CMK (cell line): Measurements from ENCODE around the gene HES7.
"Not testable (repeated sequence)": the region's sequence is repeated elsewhere in the genome, so short reads cannot be mapped to it uniquely, and the experiment has no call there.

Experiments
- DNase-seq: peaks from one replicate; pipeline ENCODE4 v3.0.0-alpha.2; 2010; ENCODE audit warnings: low read depth

HES7 gene

DNA sequence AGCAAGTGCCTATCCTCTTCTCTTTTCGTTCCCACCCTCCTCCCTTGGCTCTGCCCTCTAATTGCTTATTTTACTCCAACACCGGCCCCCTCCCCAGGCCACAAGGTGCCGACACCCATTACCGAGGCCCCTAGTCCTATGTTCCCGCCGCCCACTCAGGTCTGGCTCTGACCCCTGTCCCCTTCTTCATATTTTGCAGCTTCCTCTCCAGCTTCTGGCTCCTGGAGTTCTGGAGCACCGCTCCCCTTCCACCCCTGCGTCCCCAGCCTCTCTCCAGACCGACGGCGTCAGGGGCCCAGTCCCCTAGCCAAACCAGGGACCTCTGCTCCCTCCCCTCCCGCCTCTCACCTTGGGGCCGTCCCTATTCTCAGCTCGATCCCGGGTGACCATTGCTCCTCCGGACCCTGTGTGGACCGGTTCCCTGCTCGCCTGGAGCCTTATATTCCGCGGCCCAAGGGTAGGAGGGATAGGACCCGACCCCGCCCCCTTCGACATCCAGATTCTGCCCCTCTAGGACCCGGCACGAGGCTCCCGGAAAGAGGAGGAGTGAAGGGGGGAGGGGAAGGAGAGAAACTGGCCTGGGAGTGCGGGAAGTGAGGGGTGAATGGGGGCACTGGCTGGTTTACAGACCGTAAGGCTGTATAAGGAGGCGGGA is at the start of gene HES7:
Gene HES7 (minus strand): TSS at position 412 of the 655 bp plus-strand sequence. CDS start 22 bp downstream, at position 390.
- DNase-seq: no peak

DNA sequence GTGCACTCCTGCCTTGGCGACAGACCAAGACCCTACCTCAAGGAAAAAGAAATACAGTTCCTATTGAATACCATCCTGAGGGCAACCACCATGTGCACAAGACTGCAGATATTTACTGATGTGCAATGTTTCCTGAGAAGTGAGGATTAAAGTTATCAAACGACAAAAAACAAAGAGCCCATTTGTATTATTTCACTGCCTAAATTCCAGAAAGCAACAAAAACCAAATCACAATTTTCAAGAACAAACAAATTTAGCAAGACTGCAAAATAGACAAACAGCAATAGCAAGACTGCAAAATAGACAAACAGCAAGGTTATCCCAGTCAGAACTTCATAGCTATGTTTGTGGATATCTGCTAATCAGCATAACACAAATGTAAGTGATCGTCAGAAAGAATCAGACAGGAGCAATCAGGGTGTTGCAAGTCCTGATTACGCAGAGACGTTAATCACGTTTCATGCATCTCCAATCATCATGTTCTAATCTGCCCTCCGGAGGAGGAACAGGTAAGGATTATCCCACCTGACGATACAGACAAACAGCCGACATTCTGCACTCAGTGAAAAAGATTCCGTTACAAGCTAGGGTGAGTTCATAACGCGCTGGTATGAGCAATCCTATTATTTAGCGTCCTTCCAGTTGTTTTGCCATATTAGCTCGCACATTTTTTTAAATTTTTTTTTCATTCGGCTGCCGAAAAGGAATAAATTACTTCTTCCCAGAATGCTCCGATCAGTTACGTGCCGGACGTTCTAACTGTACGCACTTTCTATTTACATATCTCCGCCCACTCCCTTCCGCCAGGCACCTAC is 49.4 kb upstream of the HES7 start:
- DNase-seq: no peak

DNA sequence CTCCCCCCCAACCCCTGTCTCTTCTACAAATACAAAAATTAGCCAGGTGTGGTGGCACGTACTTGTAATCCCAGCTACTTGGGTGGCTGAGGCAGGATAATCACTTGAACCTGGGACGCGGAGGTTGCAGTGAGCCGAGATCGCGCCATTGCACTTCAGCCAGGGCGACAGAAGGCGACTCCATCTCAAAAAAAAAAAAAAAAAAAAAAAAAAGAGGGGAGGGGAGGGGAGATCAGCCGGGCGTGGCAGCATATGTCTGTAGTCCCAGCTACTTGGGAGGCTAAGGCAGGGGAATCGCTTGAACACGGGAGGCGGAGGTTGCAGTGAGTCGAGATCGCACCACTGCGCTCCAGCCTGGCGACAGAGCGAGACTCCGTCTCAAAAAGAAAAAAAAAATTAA is 46.3 kb upstream of the HES7 start:
- DNase-seq: not testable (repeated sequence)

DNA sequence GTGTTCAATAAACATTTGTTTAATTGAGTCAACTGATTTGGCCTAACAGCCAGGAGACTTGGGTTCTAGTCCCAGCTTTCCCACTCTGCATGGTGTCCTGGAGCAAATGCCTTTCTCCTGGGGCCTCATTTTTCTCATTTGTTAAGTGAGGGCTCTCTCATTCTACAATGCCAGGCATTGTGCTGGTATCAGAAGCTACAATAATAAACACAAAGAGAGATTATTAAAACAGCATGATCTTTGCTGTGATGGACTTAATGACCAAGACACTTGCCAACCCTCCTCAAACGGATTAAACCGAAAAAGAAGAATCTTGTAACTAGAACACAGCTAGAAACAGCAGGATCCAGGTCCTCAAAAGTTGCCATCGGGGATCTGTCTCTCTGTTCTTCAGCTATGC is 43.6 kb upstream of the HES7 start:
- DNase-seq: no peak

DNA sequence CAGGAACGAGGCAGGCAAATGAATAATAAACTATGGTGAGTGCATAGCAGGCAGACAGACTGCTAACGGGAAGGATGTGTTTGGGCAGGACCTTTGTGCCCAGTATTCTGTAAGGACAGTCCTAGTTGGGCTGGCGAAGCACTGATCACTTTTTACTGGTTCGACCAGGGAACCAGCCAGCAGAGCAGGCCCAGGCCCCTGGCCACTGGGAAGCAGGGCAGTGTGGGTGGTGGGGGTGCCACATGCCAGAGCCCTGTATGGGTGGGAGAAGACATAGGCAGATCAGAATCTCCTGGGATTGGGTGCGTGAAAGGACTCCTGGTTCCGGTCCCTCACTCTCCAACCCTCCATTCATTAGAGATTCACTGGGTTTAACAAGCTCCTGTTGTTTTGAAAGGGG is 42.8 kb upstream of the HES7 start:
- DNase-seq: no peak

DNA sequence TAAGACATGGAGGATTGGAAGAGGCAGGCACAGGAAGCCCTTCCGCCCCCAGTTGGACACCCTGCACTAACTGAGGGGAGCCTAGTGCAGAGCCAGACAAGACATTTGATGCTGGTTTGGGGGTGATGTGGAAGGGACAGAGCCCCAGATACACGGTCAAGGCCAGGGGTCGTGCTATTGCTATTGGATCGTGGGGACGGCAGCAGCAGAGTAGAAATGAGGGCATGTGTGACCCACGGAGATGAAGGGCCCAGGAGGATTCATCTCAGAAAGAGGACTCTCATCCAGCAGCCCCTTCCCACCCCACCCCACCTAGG is 40.9 kb upstream of the HES7 start:
- DNase-seq: no peak

DNA sequence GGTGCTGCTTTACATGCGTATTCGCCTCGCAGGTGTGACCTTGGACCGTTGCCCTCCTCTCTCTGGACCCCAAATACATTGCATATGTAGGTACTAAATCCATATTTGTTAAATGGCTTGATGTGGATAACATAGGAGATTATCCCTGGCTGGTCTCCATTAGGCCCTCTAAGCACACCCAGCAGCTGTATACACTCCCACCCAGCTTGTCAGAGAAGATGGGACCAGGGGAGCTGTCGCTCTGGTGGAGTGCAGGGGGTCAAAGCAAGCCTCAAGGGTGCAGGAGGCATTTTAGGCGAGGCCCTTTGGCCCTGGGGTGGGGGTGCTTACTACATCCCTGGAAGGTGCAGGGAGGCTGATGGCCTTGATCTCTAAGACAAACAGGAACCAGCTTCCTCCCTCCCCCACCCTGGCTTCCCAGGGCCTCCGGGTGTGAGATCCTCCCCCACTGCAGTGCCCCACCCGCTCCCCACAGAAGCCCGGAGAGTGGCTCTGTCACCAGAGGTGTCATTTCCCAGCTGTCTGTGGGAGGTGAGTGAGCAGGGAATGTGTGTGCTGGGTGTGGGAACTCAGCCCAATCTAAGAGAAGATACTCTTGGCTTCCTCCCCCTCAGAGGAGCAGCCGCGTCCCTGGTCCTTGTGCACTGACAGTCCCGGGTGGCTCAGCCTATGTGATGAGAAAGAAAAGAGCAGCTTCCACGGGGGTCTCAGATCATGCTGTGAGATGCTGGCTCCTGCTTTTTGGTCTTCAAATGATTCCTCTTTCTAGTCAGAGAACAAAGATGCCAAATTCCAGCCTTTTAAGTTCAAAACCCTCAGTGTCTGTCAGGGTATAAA is 40.3 kb upstream of the HES7 start:
- peak; percentile 73 for DNase-seq

DNA sequence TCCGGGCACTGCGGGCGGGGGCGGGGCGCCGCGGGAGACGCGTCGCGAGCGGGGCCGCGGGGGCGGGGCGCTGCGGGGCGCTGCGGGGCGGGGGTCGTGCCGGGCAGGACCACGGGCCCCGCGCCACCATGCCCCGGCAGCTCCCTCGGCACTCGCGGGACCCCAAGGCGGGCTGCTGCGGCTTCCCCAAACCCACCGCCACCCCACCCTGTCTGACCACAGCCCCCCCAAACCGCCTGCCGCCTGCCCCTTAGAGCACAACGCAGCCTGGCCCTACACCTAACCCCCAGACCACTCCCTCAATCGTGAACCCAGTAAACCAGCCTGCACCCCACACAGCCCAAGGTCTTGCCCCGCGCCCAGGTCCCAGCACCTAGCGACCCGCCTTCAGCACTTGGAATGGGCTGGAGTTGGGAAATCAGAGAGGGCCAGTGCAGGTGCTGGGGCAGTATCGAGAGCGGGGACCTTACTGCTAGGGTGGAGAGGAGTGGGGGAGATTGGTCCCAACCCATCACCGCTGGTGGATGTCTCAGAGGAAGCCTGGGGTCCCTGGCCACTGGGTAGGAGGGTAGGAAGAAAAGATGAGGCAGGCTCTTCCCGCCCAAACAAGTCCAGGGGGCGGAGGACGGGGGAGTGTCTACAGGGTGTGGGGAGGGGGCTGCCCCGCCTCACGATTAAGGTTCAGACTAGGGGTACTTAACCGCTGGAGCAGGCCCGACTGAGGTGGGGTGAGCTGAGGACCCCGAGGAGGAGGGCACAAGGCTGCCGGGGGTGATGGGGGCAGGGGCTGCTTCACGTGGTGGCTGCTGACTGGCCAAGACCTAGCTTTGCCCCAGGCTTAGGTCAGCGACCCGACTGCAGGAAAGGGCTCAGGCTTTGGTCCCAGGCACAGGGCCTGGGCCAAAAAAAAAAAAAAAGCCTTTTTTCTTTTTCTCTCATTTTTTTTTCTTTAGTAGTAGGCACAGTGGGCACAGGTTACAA is 39.4 kb upstream of the HES7 start:
- DNase-seq: no peak

DNA sequence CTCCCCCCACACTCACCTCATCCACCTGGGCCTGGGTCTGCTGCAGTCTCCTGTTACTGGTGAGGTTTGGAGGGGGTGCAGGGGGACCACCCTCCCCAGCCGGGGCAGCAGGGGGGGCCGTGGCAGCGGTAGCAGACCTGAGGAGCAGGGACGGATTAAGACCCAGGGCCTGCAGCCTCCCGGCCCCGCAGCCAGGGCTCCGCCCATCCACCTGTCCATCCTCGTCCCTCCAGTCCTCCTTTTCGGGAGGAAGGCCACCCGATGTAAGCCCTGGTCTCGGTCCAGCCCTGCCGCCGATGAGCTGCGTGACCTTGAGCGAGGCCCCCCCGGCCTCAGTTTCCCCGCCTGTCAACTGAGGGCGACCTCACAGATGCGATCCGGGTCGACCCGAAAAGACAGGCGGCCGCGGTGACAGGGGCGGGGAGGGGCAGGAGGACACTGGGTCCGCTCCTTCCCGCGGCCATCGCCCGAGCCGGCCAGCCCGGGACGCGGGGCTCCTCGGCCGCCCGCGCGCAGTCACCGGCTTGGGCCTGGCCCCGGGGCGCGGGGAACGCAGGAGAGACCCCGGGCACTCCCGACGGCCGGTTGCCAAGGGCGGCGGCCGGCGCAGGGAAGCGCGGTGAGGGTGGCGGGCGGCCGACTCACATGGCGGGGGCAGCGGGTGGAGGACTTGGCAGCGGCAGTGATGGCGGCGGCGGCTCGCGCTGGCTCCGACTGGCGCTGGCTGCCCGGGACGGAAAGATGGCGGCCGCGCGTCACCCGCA is 38.5 kb upstream of the HES7 start, which contains the start of gene VAMP2:
Gene VAMP2 (minus strand): TSS at position 716 of the 764 bp plus-strand sequence. CDS start 69 bp downstream, at position 647.
- no peak for DNase-seq

DNA sequence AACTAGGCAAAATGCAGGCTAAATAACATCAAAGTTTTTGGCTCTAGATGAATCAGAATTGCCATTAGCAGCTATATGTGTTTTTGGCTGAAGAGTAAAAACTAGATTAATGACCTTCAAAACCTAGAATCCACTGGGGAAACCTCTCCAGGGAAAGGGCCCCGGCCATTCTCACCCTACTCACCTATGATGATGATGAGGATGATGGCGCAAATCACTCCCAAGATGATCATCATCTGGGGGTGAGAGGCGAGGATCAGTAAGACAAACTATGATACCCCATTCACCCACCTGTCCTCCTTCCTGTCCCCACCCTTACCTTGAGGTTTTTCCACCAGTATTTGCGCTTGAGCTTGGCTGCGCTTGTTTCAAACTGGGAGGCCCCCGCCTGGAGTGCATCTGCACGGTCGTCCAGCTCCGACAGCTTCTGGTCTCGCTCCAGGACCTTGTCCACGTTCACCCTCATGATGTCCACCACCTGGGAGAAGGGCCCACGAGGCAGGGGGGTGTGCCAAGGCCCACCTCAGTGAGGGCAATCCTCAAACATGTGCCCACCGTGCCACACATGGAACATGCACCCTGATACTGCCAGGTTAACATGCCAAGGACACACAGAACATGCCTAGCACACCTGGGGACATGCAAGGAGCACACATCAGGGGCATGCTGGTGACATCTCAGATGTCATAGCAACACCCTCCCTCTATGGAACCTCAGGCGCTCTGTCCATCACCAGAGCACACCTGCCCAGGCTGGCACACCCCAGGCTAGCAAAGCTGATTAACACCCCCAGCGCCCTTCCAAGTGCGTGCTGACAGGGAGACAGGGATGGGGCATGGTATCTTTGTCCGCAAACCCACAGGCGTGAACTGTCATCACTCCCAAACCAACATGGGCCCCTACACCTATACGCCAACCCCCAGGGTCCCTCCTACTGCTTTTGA is 37.7 kb upstream of the HES7 start:
- no peak for DNase-seq

DNA sequence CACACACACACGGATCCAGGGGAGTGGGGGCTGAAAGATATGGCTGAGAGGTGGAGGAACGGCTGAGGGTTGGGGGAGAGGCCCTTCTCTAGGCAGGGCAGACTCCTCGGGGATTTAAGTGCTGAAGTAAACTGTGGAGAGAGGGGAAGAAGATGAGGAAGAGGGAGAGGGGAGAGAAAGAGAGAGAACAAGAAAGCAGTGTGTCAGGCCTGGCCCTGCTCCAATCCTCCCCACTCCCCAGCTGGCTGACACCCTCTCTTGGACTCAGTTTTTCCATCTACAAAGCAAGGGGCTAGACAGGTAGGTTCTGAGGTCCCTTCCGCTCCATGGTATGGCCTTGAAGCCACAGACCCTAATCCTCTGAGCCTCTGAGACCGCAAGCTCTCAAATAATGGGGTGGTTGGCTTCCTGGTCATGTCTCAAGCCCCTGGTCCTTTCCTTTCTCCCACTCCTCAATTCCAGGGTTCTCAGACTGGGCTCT is 36.9 kb upstream of the HES7 start:
- no peak for DNase-seq

DNA sequence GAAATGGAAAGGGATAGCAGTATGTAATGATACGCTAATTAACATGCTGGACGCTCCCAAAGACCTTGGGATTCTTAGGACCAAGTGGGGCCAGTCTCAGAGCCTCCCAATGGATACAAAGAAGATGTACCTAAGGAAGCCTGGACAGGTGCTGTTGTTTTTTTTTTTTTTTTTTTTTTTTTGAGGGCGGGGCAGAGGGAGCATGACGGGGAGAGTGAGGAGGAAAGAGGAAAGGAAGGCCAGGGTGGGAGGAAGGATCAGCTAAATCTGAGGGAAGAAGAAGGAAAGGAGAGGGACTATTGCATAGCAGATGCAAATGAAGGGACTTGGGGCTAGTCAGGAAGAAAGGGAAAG is 36.3 kb upstream of the HES7 start:
- DNase-seq: no peak

DNA sequence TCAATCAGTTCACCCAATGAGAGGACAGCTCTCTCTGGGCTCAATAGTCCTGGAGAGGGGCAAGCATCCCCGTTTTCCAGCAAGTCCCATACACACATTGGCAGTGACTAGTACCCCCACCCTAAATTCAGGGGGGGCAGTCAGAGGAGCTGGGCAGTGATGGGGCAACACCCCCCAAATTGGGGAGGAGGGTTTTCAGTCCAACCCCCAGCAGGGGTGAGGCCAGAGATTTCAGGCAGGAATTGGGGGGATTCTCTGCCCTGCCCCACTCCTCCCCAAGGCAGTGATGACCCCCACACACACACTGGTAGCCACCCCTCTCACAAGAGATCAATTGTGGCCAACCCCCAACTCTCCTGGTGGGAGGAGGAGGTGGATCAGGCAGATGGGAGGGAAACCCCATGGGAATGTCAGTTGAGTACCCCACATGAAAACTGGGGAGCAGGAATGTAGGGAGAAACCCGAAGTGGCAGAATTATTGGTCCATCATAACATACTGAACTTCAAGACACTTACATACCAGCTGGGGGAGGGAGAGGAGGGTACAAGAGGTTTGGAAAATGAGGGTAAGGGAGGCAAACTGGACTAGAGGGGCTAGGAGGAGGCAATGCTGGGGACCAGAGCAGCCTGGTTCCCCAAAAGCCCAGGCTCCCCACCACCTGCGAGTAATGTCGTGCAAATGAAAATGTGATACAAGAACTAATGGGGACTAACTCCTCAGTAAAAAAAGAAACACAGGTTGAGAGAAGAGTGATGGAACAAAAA is 35.7 kb upstream of the HES7 start:
- no peak for DNase-seq

DNA sequence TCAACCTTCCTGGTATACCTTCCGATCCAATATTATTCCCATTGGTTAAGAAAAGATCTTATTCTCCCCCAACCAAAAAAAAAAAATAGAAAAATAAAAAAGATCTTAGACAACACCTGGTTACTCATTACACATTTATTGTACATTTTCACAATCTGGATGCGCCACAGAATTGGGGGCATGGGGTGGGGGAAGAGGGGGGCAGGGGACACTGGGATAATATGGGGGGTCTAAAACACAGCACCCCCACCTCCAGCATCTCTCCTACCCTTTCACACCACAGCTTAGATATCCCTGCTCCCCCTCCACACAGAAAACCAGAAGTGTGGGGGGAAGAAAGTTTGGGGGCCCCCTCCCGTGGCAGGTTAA is 35.1 kb upstream of the HES7 start:
- DNase-seq: no peak

DNA sequence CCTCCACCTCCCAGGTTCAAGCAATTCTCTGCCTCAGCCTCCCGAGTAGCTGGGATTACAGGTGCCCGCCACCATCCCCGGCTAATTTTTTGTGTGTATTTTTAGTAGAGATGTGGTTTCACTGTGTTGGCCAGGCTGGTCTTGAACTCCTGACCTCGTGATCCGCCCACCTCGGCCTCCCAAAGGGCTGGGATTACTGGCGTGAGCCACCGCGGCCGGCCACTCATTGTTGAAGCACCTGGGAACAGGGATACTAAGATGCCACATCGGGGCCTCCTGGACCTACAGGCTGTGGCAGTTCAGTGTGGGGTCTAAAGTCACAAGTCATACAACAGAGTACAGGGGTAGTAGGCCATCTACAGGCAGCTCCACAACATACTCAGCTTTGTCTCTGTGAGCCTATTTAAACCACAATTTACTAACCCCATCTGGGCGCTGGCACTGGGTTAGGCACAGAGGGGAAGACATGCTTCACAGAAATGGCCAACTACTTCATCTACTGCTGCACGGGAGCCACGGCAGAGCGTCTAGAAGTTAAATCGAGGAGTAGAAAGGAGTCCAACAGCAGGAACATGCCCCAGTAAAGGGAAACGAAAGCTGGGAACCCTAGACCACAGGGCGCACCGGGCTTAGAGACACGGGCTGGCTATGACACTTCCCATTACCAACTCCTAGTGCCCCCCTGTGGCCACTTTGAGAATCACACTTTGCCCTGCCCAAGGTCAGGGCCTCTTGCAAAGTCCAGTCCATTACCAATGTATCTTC is 34.5 kb upstream of the HES7 start:
- DNase-seq: no peak

DNA sequence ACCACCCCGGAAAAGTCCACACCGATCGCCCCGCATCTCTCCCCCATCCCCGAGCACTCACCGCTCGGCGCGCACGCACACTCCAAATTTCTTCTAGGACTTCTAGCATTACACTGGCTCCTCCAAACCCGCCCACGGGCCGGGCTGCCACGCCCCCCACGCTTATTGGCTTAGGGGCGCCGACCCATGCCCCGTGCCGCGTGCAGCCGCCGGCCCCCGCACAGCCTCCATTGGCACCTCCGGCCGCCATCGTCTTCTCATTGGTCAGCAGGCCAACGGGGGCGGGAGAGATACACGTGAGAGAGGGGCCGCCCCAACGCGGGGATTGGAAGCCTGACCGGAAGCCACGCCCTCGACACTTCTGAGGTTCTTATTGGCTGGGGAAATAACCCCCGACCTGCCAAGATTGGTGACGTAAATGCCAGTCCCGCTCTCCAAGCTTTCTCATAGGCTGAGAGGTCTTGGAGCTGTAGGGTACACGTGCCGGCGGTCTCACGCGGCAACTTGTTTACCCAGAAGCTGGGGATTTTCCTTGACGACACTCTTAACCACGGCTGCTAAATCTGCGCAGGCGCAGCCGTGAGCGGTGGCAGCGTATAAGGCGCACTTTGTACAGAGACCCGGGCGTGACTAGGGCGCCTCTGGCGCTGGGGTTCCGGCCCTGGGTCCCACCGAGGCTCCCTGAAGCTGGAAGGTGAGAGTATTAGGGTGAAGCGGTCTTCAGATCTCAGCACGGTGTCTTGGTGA is 32.5 kb upstream of the HES7 start:
- peak; percentile 93 for DNase-seq

DNA sequence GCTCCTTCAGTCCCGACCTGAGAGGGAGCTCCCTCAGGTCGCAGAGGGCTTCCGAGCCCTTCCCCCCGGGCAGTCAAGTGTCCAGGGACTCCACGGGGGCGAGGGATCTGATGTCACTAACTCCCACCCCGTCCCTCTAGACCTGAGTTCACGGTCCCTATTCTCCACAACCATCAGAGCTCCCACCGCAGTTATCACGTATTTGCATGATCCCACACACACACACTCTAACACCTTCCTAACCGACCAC is 32.0 kb upstream of the HES7 start:
- no peak for DNase-seq
